Suprapubic skin (tissue), 4 donors: ENCODE data around the gene COX4I1. TPM values are rescaled to one million over a fixed set of nuclear protein-coding genes. Genes with fewer than 3 reads are reported as not detected.
A peak's percentile ranks its signal among the peaks of the same experiment; 100 is the strongest.

Experiments
- DNase-seq, 2 donors: peaks; one replicate each; pipeline ENCODE4 v3.0.0-alpha.2; 2019; ENCODE audit warnings: low spot score in 2 of 2
- H3K27ac ChIP-seq: fragments of 200-600 bp; sonication (generic); one replicate; pipeline ENCODE4 v1.5.1; 2019
- H3K27me3 ChIP-seq: fragments of 200-600 bp; sonication (generic); one replicate; pipeline ENCODE4 v1.5.1; 2019
- H3K36me3 ChIP-seq: fragments of 200-600 bp; sonication (generic); one replicate; pipeline ENCODE4 v1.5.1; 2019
- H3K4me1 ChIP-seq: fragments of 200-600 bp; sonication (generic); one replicate; pipeline ENCODE4 v1.5.1; 2019
- H3K4me3 ChIP-seq: fragments of 200-600 bp; sonication (generic); one replicate; pipeline ENCODE4 v1.5.1; 2019; ENCODE audit warnings: mild to moderate bottlenecking
- H3K9me3 ChIP-seq: fragments of 200-600 bp; sonication (generic); one replicate; pipeline ENCODE4 v1.5.1; 2019
- CTCF ChIP-seq, 2 donors: fragments of 200-600 bp in 1 of 2; fragments of 450-650 bp in 1 of 2; sonication (generic) in 1 of 2; IDR thresholded peaks; one replicate each; pipeline ENCODE4 v1.5.1; 2016 to 2019; ENCODE audit warnings: antibody characterized with exemption in 2 of 2, mild to moderate bottlenecking in 1 of 2, moderate library complexity in 1 of 2
- EP300 ChIP-seq: sonication (generic); formaldehyde crosslinking; IDR thresholded peaks from one replicate; pipeline ENCODE4 v1.6.1; 2017; ENCODE audit warnings: antibody characterized with exemption
- POLR2A ChIP-seq, 2 donors: fragments of 450-650 bp; IDR thresholded peaks; one replicate each; pipeline ENCODE4 v1.6.1; 2017; ENCODE audit warnings: antibody characterized with exemption in 2 of 2, mild to moderate bottlenecking in 2 of 2, moderate library complexity in 2 of 2
- POLR2AphosphoS5 ChIP-seq, 3 donors: sonication (generic); formaldehyde crosslinking; IDR thresholded peaks; one replicate each; pipeline ENCODE4 v1.6.1; 2017; ENCODE audit warnings: antibody characterized with exemption in 3 of 3
- WGBS: methylation state at CpG from one replicate; pipeline ENCODE4 v1.1.5; 2018; 5-methylcytosine and 5-hydroxymethylcytosine counted together
- total RNA-seq, 4 donors: library from RNA; depleted of rRNA; stranded (reverse); fragments of >200 nt; gene quantifications; one replicate each; pipeline ENCODE4 v1.1.0, GENCODE V29; 2016

COX4I1 gene
- total RNA-seq, 4 donors from 2014 or later, result 369 to 505 (median 459) TPM

GRCh38 chr16:85819245-85819644 lies 19.8 kb downstream of the COX4I1 start:
- Histone ChIP-seq H3K36me3 (no peaks in the 10 kb centered on the region), H3K9me3 (no peaks in the 10 kb centered on the region), H3K27ac (no peak overlapping the region), H3K27me3 (peaks cover 25% of the 10 kb centered on the region), H3K4me3 (no peak overlapping the region), H3K4me1 (peaks cover 4% of the 10 kb centered on the region)
- WGBS, result 2% methylated on average over 10 of the region's 10 CpGs
- peak in 1 of 2 donors; percentile 85 for DNase-seq
- no peak for TF ChIP-seq POLR2AphosphoS5 (IDR thresholded peaks at IDR 0.05)
- no peak for TF ChIP-seq EP300
- peak; percentile 46 to 67 for TF ChIP-seq CTCF (IDR thresholded peaks at IDR 0.05)
- TF ChIP-seq POLR2A (IDR thresholded peaks at IDR 0.05), result no peak

GRCh38 chr16:85819771-85820170 lies 20.3 kb downstream of the COX4I1 start:
- Histone ChIP-seq H3K9me3 (no peaks in the 10 kb centered on the region), H3K4me1 (peaks cover 4% of the 10 kb centered on the region), H3K27ac (no peak overlapping the region), H3K36me3 (no peaks in the 10 kb centered on the region), H3K27me3 (peaks cover 24% of the 10 kb centered on the region), H3K4me3 (no peak overlapping the region)
- WGBS, result 26% methylated on average over 3 of the region's 6 CpGs
- no peak for TF ChIP-seq EP300
- no peak for TF ChIP-seq POLR2AphosphoS5 (IDR thresholded peaks at IDR 0.05)
- TF ChIP-seq POLR2A (IDR thresholded peaks at IDR 0.05), result no peak
- TF ChIP-seq CTCF (IDR thresholded peaks at IDR 0.05), result no peak
- no peak for DNase-seq

GRCh38 chr16:85820604-85821372 lies 21.3 kb downstream of the COX4I1 start:
- TF ChIP-seq CTCF (IDR thresholded peaks at IDR 0.05), result no peak
- no peak for TF ChIP-seq POLR2A (IDR thresholded peaks at IDR 0.05)
- no peak for TF ChIP-seq POLR2AphosphoS5 (IDR thresholded peaks at IDR 0.05)
- no peak for TF ChIP-seq EP300
- WGBS, result 61% methylated on average over 22 of the region's 22 CpGs
- no peak for DNase-seq
- peaks cover 21% of the 10 kb centered on the region for H3K27me3 ChIP-seq
- H3K4me3 ChIP-seq, result no peak overlapping the region
- H3K9me3 ChIP-seq, result no peaks in the 10 kb centered on the region
- peaks cover 4% of the 10 kb centered on the region for H3K4me1 ChIP-seq
- no peaks in the 10 kb centered on the region for H3K36me3 ChIP-seq
- H3K27ac ChIP-seq, result no peak overlapping the region

- 23% methylated on average over 11 of the region's 27 CpGs for WGBS
- peak; percentile 79 to 84 for DNase-seq
- peaks cover 4% of the 10 kb centered on the region for H3K4me1 ChIP-seq
- no peak overlapping the region for H3K4me3 ChIP-seq
- H3K27ac ChIP-seq, result no peak overlapping the region
- H3K9me3 ChIP-seq, result no peaks in the 10 kb centered on the region
- H3K27me3 ChIP-seq, result peaks cover 17% of the 10 kb centered on the region
- no peaks in the 10 kb centered on the region for H3K36me3 ChIP-seq
- TF ChIP-seq POLR2AphosphoS5 (IDR thresholded peaks at IDR 0.05), result no peak
- TF ChIP-seq CTCF (IDR thresholded peaks at IDR 0.05), result peak; percentile 86 to 95
Observed at GRCh38 chr16:85821390-85822135, 22.1 kb downstream of the COX4I1 start.

GRCh38 chr16:85822145-85822544 lies 22.6 kb downstream of the COX4I1 start:
- peaks cover 4% of the 10 kb centered on the region for H3K4me1 ChIP-seq
- no peak overlapping the region for H3K27ac ChIP-seq
- no peak overlapping the region for H3K4me3 ChIP-seq
- no peaks in the 10 kb centered on the region for H3K9me3 ChIP-seq
- TF ChIP-seq EP300 (no peak), POLR2AphosphoS5 (IDR thresholded peaks at IDR 0.05) (no peak), POLR2A (IDR thresholded peaks at IDR 0.05) (no peak), CTCF (IDR thresholded peaks at IDR 0.05) (no peak)
- WGBS, result 95% methylated on average over 12 of the region's 12 CpGs
- no peaks in the 10 kb centered on the region for H3K36me3 ChIP-seq
- no peak for DNase-seq
- H3K27me3 ChIP-seq, result peaks cover 17% of the 10 kb centered on the region
